ENCODE results near the gene ITFG1.
"Not testable (repeated sequence)": the region's sequence is repeated elsewhere in the genome, so short reads cannot be mapped to it uniquely, and the experiment has no call there.

Gene ITFG1

GRCh38 chr16:47449788-47450187 is 11.1 kb downstream of the ITFG1 start:
- FAIRE-seq (no peak), DNase-seq (ENCODE audit: insufficient read length, low spot score) (no peak)
- no peak for TF ChIP-seq CTCF (IDR thresholded peaks at IDR 0.05; ENCODE audit: insufficient read depth, missing control alignments)

- DNase-seq (ENCODE audit: insufficient read length, low spot score) (no peak), FAIRE-seq (no peak)
- no peak for TF ChIP-seq CTCF (IDR thresholded peaks at IDR 0.05; ENCODE audit: insufficient read depth, missing control alignments)
These were observed 11.9 kb downstream of the ITFG1 start for GRCh38 chr16:47448830-47449575.

- DNase-seq (ENCODE audit: insufficient read length, low spot score) (no peak), FAIRE-seq (no peak)
- TF ChIP-seq CTCF (IDR thresholded peaks at IDR 0.05; ENCODE audit: insufficient read depth, missing control alignments), result no peak
These were observed 14.4 kb downstream of the ITFG1 start for GRCh38 chr16:47446431-47446830.

GRCh38 chr16:47442884-47443283 is 18.0 kb downstream of the ITFG1 start:
- not testable (repeated sequence) for DNase-seq (ENCODE audit: insufficient read length, low spot score); FAIRE-seq

GRCh38 chr16:47440066-47440465 is 20.8 kb downstream of the ITFG1 start:
- not testable (repeated sequence) for DNase-seq (ENCODE audit: insufficient read length, low spot score); FAIRE-seq

- DNase-seq (ENCODE audit: insufficient read length, low spot score); FAIRE-seq: not testable (repeated sequence)
These were observed 26.6 kb downstream of the ITFG1 start for GRCh38 chr16:47434274-47434673.

- FAIRE-seq, result no peak
- TF ChIP-seq CTCF (IDR thresholded peaks at IDR 0.05; ENCODE audit: insufficient read depth, missing control alignments), result no peak
- no peak for DNase-seq (ENCODE audit: insufficient read length, low spot score)
These were observed 28.9 kb downstream of the ITFG1 start for GRCh38 chr16:47431960-47432359.

GRCh38 chr16:47426806-47427205 is 34.1 kb downstream of the ITFG1 start:
- FAIRE-seq, result no peak
- no peak for TF ChIP-seq CTCF (IDR thresholded peaks at IDR 0.05; ENCODE audit: insufficient read depth, missing control alignments)

GRCh38 chr16:47424846-47425245 is 36.0 kb downstream of the ITFG1 start:
- TF ChIP-seq CTCF (IDR thresholded peaks at IDR 0.05; ENCODE audit: insufficient read depth, missing control alignments), result no peak
- no peak for DNase-seq (ENCODE audit: insufficient read length, low spot score)
- FAIRE-seq, result no peak

More at GRCh38 chr16:47426806-47427205, 34.1 kb downstream of the ITFG1 start:
- no peak for DNase-seq (ENCODE audit: insufficient read length, low spot score)

All from D721Med (cell line).